Lower lobe of right lung (tissue), 2 donors: ENCODE results near the gene CALCR. TPM values are rescaled to one million over a fixed set of nuclear protein-coding genes. Genes with fewer than 3 reads are reported as not detected.

Experiments
- ATAC-seq, 2 donors: fragments of 200-7000 bp; cut with Tn5 transposase; one replicate each; pipeline ENCODE4 v1.9.1; 2020 to 2022; ENCODE audit warnings: mild to moderate bottlenecking in 2 of 2, moderate library complexity in 2 of 2
- DNase-seq: peaks from one replicate; pipeline ENCODE4 v3.0.0-alpha.2; 2020
- H3K27ac ChIP-seq: fragments of 200-600 bp; one replicate; pipeline ENCODE4 v1.8.0; 2022
- H3K27me3 ChIP-seq: fragments of 200-600 bp; one replicate; pipeline ENCODE4 v1.8.0; 2022; ENCODE audit warnings: low read depth
- H3K36me3 ChIP-seq: fragments of 200-600 bp; one replicate; pipeline ENCODE4 v1.8.0; 2022; ENCODE audit warnings: mild to moderate bottlenecking
- H3K4me1 ChIP-seq: fragments of 200-600 bp; one replicate; pipeline ENCODE4 v1.8.0; 2022
- H3K4me3 ChIP-seq: fragments of 200-600 bp; one replicate; pipeline ENCODE4 v1.8.0; 2022; ENCODE audit warnings: mild to moderate bottlenecking
- H3K9me3 ChIP-seq: fragments of 200-600 bp; one replicate; pipeline ENCODE4 v1.8.0; 2022
- intact Hi-C: fragments of 100-400 bp; cut with DNase I; formaldehyde crosslinking; loops from one replicate; pipeline ENCODE4 v1.11.0; 2022
- total RNA-seq: library from RNA; stranded (reverse); fragmentation: NEBNext Ultra II Directional; extraction: Animal tissue kit (Norgen Biotek cat#: 25700); gene quantifications from one replicate; pipeline ENCODE4 v1.2.1, GENCODE V29; 2021
- TF ChIP-seq, protein P1 (sequence below): fragments of 200-600 bp; IDR thresholded peaks from one replicate; pipeline ENCODE4 v1.8.0; 2022; ENCODE audit warnings: antibody characterized with exemption, mild to moderate bottlenecking
- donor health status: DM: no; HTN: yes; CAD: no; lungs with severe emphysema.

CALCR gene
- total RNA-seq, 1 donor from 2014 or later, result 0.24 TPM

- Histone ChIP-seq H3K4me1 (peaks cover 11% of the 10 kb centered on the region), H3K27ac (no peak overlapping the region), H3K4me3 (no peak overlapping the region), H3K27me3 (peaks cover 15% of the 10 kb centered on the region), H3K9me3 (no peaks in the 10 kb centered on the region), H3K36me3 (no peaks in the 10 kb centered on the region)
- TF ChIP-seq, protein P1, sequence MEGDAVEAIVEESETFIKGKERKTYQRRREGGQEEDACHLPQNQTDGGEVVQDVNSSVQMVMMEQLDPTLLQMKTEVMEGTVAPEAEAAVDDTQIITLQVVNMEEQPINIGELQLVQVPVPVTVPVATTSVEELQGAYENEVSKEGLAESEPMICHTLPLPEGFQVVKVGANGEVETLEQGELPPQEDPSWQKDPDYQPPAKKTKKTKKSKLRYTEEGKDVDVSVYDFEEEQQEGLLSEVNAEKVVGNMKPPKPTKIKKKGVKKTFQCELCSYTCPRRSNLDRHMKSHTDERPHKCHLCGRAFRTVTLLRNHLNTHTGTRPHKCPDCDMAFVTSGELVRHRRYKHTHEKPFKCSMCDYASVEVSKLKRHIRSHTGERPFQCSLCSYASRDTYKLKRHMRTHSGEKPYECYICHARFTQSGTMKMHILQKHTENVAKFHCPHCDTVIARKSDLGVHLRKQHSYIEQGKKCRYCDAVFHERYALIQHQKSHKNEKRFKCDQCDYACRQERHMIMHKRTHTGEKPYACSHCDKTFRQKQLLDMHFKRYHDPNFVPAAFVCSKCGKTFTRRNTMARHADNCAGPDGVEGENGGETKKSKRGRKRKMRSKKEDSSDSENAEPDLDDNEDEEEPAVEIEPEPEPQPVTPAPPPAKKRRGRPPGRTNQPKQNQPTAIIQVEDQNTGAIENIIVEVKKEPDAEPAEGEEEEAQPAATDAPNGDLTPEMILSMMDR, result no peak
- intact Hi-C loops, result no loop called here
- no peak for DNase-seq
- ATAC-seq, result no peak
Observed at GRCh38 chr7:93579431-93579830, 4.9 kb upstream of the CALCR start.

GRCh38 chr7:93578762-93579161, 4.2 kb upstream of the CALCR start:
- Histone ChIP-seq H3K27me3 (peaks cover 22% of the 10 kb centered on the region), H3K27ac (no peak overlapping the region), H3K9me3 (no peaks in the 10 kb centered on the region), H3K36me3 (no peaks in the 10 kb centered on the region), H3K4me1 (peaks cover 14% of the 10 kb centered on the region), H3K4me3 (no peak overlapping the region)
- intact Hi-C loops, result no loop called here
- TF ChIP-seq, protein P1, result no peak
- DNase-seq (no peak), ATAC-seq (peak in 1 of 2 donors; percentile 70)

- DNase-seq (no peak), ATAC-seq (peak; percentile 15 to 25)
- Histone ChIP-seq H3K27ac (no peak overlapping the region), H3K27me3 (peaks cover 35% of the 10 kb centered on the region), H3K36me3 (no peaks in the 10 kb centered on the region), H3K9me3 (no peaks in the 10 kb centered on the region), H3K4me1 (peaks cover 14% of the 10 kb centered on the region), H3K4me3 (peak overlapping the region; percentile 37)
- intact Hi-C loops, result no loop called here
- TF ChIP-seq, protein P1, result no peak
Observed at GRCh38 chr7:93575555-93576399, 1.3 kb upstream of the CALCR start.

DNA sequence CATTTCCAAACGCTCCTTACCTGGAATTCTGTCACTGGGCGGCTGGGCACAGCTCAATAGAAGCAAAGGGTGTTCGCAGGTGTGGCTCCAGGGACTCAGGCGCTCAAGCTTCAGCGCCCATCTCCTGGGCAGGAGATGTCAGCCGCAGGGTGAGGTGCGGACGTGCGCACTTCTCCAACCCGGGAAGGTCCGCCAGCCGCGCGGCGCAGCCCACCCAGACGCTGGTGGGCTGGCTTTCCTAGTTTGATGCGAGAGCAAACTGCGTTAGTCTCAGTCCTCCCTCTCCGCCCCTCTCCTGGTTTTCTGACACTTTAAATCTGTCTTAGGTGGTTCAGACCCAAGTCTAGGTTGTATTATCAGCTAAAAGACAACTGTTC, 267 bp downstream of the CALCR start:
- Histone ChIP-seq H3K36me3 (no peaks in the 10 kb centered on the region), H3K4me3 (peak overlapping the region; percentile 37), H3K9me3 (no peaks in the 10 kb centered on the region), H3K4me1 (peaks cover 14% of the 10 kb centered on the region), H3K27me3 (peaks cover 35% of the 10 kb centered on the region), H3K27ac (no peak overlapping the region)
- intact Hi-C loops, result no loop called here
- ATAC-seq (peak in 1 of 2 donors; percentile 14), DNase-seq (peak; percentile 35)
- TF ChIP-seq, protein P1, result no peak

GRCh38 chr7:93569189-93569588, 5.3 kb downstream of the CALCR start:
- Histone ChIP-seq H3K27ac (no peak overlapping the region), H3K9me3 (no peaks in the 10 kb centered on the region), H3K36me3 (no peaks in the 10 kb centered on the region), H3K4me3 (no peak overlapping the region), H3K27me3 (peaks cover 17% of the 10 kb centered on the region), H3K4me1 (peaks cover 1% of the 10 kb centered on the region)
- TF ChIP-seq, protein P1, result no peak
- ATAC-seq, result no peak
- intact Hi-C loops, result no loop called here
- no peak for DNase-seq
